ENCODE measurements around the gene ANKRD53. TPM values are rescaled to one million over a fixed set of nuclear protein-coding genes. Genes with fewer than 3 reads are reported as not detected.

Gene ANKRD53
- polyA plus RNA-seq, 1 donor, result 2.3 TPM

DNA sequence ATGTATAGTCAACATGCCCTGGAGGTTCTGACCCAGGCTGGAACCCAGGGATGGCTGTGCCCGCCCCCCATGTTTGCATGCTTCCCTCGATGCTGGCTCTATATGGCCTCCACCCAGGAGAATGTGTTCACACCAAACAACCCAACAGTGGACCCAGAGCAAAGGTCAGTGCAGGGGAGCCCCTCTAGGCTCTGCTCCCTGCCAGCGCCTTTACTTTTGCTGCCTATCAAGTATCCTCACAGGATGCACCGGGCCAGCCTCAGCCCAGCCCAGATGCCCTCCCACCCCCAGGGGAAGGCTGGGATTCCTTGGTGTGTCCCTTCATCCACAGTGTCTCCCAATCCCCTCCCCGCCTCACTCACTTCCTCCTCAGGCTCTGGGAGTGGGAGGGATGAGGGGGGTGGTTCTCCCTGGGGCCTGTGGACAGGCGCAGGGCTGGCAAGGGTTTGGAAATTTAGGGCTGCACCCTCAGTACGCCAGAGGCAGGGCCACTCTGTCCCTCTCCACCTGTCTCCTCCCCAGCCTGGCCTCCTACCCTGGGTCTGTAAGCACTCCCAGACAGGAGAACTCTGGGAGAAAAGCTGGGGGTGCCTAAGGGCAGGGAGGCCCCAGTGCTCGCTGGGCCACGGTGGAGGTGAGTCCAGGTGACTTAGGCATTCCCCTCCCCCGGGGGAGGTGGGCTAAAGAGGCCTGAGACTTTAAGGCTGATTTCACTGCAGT, 40.4 kb upstream of the ANKRD53 start:
- H3K9me3 ChIP-seq (ENCODE audit: control insufficient read depth, low read depth, low read length), result no peaks in the 10 kb centered on the region
- no peak for DNase-seq
- no peak overlapping the region for H3K4me3 ChIP-seq (ENCODE audit: low read length)
- H3K36me3 ChIP-seq (ENCODE audit: control insufficient read depth, insufficient read depth, low read length), result no peaks in the 10 kb centered on the region
- peaks cover 45% of the 10 kb centered on the region for H3K27me3 ChIP-seq (ENCODE audit: control insufficient read depth, insufficient read depth, low read length)
- no CpG with 5 or more reads among the region's 10 CpGs for WGBS (ENCODE audit: insufficient coverage, low lambda C conversion rate)
- H3K4me1 ChIP-seq (ENCODE audit: control insufficient read depth, insufficient read depth, low read length), result peaks cover 6% of the 10 kb centered on the region
- H3K27ac ChIP-seq (ENCODE audit: low read length), result no peak overlapping the region

DNA sequence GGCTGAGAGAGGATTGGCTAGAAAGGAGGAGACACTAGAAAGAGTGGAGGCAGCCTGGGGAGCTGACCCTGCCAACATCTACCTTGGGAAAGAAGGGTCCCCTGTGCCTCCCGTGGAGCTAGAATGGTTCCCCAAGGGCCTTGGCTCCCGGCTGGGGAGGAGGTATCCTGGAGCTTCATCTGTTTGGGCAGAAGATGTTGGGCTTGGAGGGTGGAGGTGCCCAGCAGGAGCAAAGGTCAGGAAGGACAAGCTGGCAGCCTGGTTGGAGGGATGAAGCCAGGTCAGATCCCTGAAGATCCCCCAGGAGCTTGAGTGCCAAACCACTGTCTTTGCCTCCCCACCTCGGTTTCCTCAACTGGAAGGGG, 39.9 kb upstream of the ANKRD53 start:
- WGBS (ENCODE audit: insufficient coverage, low lambda C conversion rate), result no CpG with 5 or more reads among the region's 3 CpGs
- no peak overlapping the region for H3K27ac ChIP-seq (ENCODE audit: low read length)

DNA sequence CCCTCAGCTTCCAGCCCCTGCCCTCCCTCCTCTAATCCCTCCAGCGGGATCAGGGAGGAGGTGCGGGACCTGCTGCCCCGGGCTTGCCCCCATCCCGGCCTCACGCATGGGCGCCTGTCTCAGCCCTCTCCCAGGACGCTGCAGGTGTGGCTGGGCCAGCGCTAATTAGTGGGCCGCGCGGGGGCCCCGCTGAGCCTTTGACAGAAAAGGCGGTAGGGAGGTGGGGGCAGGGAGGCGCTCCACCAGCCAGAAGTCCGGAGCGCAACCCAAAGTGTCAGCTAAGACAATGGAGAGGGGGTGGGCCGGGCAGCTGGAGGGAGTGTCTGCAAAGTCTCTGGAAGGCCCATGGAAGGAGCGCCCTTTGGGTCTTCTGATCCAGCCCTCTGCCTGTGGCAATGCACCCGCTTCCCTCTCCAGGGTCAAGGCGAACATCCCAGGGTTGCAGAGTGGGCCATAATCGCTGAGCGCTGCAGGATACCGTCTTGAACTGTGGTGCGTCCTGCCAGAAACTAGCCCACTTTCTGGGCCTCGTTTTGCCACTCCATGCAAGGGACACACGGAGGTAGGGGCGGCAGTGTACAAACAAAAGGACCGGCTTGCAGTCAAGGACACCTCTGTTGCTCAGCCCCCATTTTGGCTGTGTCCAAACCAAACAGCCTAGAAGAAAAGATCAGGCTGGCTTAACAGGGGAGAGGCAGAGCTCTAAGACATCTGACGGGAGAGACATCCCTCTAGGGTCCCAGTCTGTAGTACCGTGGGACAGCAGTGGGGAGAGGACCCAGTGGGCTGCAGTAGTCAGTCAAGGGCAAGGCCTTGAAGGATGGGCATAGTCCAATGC, 39.2 kb upstream of the ANKRD53 start:
- no peak overlapping the region for H3K27ac ChIP-seq (ENCODE audit: low read length)
- no peak for DNase-seq
- H3K36me3 ChIP-seq (ENCODE audit: control insufficient read depth, insufficient read depth, low read length), result no peaks in the 10 kb centered on the region
- WGBS (ENCODE audit: insufficient coverage, low lambda C conversion rate), result no CpG with 5 or more reads among the region's 30 CpGs
- H3K9me3 ChIP-seq (ENCODE audit: control insufficient read depth, low read depth, low read length), result no peaks in the 10 kb centered on the region
- H3K4me1 ChIP-seq (ENCODE audit: control insufficient read depth, insufficient read depth, low read length), result peaks cover 6% of the 10 kb centered on the region
- H3K27me3 ChIP-seq (ENCODE audit: control insufficient read depth, insufficient read depth, low read length), result peaks cover 52% of the 10 kb centered on the region
- H3K4me3 ChIP-seq (ENCODE audit: low read length), result no peak overlapping the region

More for the DNA sequence above, 39.9 kb upstream of the ANKRD53 start:
- DNase-seq, result no peak
- Histone ChIP-seq H3K27me3 (ENCODE audit: control insufficient read depth, insufficient read depth, low read length) (peaks cover 47% of the 10 kb centered on the region), H3K9me3 (ENCODE audit: control insufficient read depth, low read depth, low read length) (no peaks in the 10 kb centered on the region), H3K4me1 (ENCODE audit: control insufficient read depth, insufficient read depth, low read length) (peaks cover 6% of the 10 kb centered on the region), H3K36me3 (ENCODE audit: control insufficient read depth, insufficient read depth, low read length) (no peaks in the 10 kb centered on the region), H3K4me3 (ENCODE audit: low read length) (no peak overlapping the region)

DNA sequence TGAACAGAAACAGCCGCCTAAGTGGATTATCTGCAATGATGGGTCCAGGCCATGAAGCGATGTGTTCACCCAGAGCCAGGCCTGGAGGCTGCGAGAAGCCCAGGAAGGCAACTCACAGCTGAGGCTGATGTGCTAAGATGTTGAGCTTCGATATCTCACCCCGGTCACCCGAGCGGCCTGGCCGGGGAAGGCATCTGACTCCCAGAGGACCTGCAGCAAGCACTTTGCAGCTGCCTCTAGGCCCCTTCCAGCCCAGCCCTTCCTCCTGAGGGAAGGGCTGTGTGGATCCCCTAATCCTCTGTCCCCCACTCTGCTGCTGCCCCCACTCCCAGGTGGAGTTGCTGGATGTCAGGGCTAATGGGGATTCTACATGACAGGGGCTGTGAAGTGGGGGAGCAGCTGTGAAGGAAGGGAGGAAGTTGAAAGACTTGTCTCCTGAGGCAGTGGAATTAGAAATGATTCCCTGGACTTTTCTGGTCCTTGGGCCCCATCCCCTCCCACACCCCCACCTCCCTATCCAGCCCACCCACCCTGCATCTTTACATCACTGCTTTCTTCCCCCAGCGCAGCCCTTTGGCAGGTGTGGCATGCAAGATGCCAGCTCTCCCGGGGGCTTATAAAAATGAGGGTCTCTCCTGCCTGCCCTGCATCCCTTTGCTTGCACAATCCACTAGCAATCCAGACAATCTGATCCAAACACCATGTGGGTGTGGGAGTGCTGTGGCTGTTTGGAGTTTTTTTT, 38.4 kb upstream of the ANKRD53 start:
- H3K4me1 ChIP-seq (ENCODE audit: control insufficient read depth, insufficient read depth, low read length), result peaks cover 6% of the 10 kb centered on the region
- H3K27me3 ChIP-seq (ENCODE audit: control insufficient read depth, insufficient read depth, low read length), result peaks cover 53% of the 10 kb centered on the region
- H3K36me3 ChIP-seq (ENCODE audit: control insufficient read depth, insufficient read depth, low read length), result no peaks in the 10 kb centered on the region
- no peak overlapping the region for H3K4me3 ChIP-seq (ENCODE audit: low read length)
- H3K27ac ChIP-seq (ENCODE audit: low read length), result no peak overlapping the region
- no peaks in the 10 kb centered on the region for H3K9me3 ChIP-seq (ENCODE audit: control insufficient read depth, low read depth, low read length)
- DNase-seq, result no peak
- WGBS (ENCODE audit: insufficient coverage, low lambda C conversion rate), result no CpG with 5 or more reads among the region's 10 CpGs

DNA sequence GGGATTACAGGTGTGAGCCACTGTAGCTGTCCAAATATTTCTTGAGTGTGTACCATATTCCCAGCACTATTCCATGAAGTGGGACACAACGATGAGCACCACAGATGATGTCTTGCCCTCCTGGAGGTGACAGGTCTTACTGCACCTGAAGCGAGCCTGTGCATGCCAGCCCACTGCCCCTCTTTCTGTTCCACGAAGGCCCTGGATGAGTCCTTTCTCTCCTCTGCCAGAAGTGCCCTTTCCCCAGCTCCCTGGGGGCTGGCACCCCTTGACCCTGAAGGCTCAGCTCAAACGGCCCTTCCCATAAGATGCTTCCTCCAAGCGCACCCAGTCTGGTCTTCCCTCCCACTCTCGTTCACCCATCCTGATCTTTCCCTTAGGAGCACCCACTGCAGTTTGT, 37.2 kb upstream of the ANKRD53 start:
- no CpG with 5 or more reads among the region's 6 CpGs for WGBS (ENCODE audit: insufficient coverage, low lambda C conversion rate)
- Histone ChIP-seq H3K27me3 (ENCODE audit: control insufficient read depth, insufficient read depth, low read length) (peaks cover 59% of the 10 kb centered on the region), H3K27ac (ENCODE audit: low read length) (no peak overlapping the region), H3K4me3 (ENCODE audit: low read length) (no peak overlapping the region), H3K4me1 (ENCODE audit: control insufficient read depth, insufficient read depth, low read length) (peaks cover 6% of the 10 kb centered on the region), H3K9me3 (ENCODE audit: control insufficient read depth, low read depth, low read length) (no peaks in the 10 kb centered on the region), H3K36me3 (ENCODE audit: control insufficient read depth, insufficient read depth, low read length) (no peaks in the 10 kb centered on the region)
- DNase-seq, result no peak

DNA sequence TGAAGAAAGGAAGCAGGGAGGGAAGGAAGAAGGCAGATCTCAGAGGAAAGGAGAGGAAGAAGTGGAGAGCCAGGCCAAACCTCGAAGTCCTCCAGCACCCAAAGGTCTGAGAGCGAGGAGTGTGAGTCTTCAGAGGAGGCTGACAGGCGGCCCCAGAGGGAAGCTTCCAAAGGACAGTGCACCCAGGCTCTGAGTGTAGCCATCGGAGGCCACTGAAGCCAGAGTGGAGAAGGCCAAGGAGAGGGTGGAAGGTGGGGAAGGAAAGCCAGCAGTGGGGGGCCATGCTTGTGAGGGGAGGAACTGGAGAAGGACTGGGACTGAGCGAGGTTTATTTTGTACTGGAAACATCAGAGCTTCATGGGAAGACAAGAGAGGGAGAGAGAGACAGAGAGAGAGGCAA, 36.7 kb upstream of the ANKRD53 start:
- DNase-seq, result no peak
- Histone ChIP-seq H3K9me3 (ENCODE audit: control insufficient read depth, low read depth, low read length) (no peaks in the 10 kb centered on the region), H3K27me3 (ENCODE audit: control insufficient read depth, insufficient read depth, low read length) (peaks cover 64% of the 10 kb centered on the region), H3K4me3 (ENCODE audit: low read length) (no peak overlapping the region), H3K36me3 (ENCODE audit: control insufficient read depth, insufficient read depth, low read length) (no peaks in the 10 kb centered on the region), H3K27ac (ENCODE audit: low read length) (no peak overlapping the region), H3K4me1 (ENCODE audit: control insufficient read depth, insufficient read depth, low read length) (peaks cover 6% of the 10 kb centered on the region)
- no CpG with 5 or more reads among the region's 5 CpGs for WGBS (ENCODE audit: insufficient coverage, low lambda C conversion rate)

DNA sequence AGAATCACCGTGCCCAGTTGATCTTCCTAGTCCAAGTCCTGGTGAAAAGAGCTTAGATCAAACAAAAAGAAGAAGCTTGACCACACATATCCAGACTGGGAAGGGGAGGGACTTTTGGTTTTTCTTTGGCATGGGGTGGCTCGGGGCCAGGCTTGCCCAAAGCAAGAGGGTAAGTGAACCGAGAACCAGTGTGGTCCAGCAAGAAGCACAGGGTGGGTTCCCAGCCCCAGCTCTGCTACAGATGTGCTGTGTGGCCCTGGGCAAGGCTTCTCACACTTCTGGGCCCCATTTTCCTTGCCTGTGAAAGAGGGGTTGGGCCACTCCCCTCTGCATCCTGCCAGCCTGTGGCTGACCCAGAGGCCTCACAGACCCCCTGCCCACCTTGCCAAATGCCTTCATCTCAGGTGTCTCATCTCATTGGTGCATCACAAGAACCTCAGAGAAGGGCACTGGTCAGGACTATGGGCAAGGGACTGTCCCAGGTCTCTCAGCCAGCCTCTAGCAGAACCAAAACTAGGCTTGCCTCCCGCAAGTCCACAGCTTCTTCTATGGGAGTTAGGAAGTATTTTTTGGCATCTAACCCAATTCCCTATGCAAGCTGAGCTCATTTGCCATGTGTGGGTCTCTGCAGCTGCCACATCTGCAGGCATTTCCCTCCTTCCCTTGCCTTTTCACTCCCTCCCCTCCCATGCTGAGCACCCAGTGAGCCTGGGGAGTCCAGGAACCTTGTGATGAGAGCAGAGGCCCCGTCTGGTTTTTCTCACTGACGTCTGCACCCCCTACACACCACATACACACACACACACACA, 35.8 kb upstream of the ANKRD53 start:
- no peak overlapping the region for H3K4me3 ChIP-seq (ENCODE audit: low read length)
- no CpG with 5 or more reads among the region's 6 CpGs for WGBS (ENCODE audit: insufficient coverage, low lambda C conversion rate)
- no peak overlapping the region for H3K27ac ChIP-seq (ENCODE audit: low read length)
- H3K27me3 ChIP-seq (ENCODE audit: control insufficient read depth, insufficient read depth, low read length), result peaks cover 73% of the 10 kb centered on the region
- no peak for DNase-seq
- H3K4me1 ChIP-seq (ENCODE audit: control insufficient read depth, insufficient read depth, low read length), result peaks cover 6% of the 10 kb centered on the region
- no peaks in the 10 kb centered on the region for H3K36me3 ChIP-seq (ENCODE audit: control insufficient read depth, insufficient read depth, low read length)
- H3K9me3 ChIP-seq (ENCODE audit: control insufficient read depth, low read depth, low read length), result no peaks in the 10 kb centered on the region

DNA sequence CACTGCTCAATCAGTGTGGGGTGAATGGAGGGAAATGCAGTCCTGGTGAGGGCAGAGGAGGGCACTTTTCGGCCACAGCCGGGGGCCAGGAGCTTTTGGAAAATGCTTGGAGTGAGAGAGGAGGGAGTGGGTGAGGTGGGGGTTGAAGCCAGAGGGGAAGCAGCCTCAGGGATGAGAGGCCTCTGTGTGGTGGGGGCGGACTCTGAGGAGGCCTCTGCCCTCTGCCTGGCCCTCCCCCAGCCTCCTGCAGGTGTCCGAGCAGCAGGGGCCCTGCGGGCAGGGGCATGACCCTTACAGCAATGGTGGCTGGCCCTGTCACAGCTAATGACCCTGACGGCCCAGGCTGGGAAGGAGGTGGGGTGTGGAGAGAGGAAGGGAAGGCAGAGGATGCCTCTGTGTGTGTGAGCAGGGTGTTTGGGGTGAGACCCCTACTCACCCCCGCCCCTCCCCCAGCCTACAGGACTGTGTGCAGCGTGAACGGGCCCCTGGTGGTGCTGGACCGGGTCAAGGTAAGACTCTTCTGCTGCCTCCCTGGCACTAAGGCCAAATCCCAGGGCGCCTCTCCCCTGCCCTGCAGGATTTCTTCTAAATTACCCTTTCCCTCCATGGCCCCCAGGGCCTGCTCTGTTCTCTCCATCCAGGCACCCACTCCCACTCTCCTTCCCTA, 35.1 kb upstream of the ANKRD53 start:
- Histone ChIP-seq H3K27me3 (ENCODE audit: control insufficient read depth, insufficient read depth, low read length) (peaks cover 76% of the 10 kb centered on the region), H3K4me3 (ENCODE audit: low read length) (no peak overlapping the region), H3K27ac (ENCODE audit: low read length) (no peak overlapping the region), H3K4me1 (ENCODE audit: control insufficient read depth, insufficient read depth, low read length) (peaks cover 3% of the 10 kb centered on the region), H3K9me3 (ENCODE audit: control insufficient read depth, low read depth, low read length) (no peaks in the 10 kb centered on the region), H3K36me3 (ENCODE audit: control insufficient read depth, insufficient read depth, low read length) (no peaks in the 10 kb centered on the region)
- no CpG with 5 or more reads among the region's 11 CpGs for WGBS (ENCODE audit: insufficient coverage, low lambda C conversion rate)
- no peak for DNase-seq

DNA sequence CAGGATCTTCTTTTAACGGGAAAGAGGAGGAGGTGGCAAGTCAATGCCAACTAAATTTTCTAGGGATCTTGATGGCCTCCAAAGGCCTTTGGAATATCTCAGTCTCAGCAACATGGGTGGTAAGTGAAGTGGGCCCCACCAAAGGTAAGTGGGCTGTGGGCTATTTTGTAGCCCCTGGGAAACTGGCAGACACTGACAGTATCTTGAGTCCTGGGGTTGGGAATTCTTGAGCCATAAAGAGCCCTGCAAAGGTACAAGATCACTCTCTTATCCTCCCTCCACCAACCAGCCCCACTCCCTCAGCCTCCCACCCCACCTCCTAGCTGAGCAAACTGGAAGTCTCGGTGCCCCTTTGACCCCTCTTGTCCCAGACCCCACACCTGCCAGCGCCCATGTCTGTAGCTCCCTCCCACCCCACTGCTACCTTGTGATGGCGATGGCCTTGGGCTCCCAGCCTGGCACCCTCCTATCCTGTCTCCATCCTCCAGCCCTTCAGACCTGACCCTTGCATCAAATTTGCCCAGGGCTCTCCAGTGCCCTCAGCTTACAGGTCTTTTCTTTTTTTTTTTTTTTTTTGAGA, 34.2 kb upstream of the ANKRD53 start:
- DNase-seq, result no peak
- H3K9me3 ChIP-seq (ENCODE audit: control insufficient read depth, low read depth, low read length), result peaks cover 2% of the 10 kb centered on the region
- H3K4me1 ChIP-seq (ENCODE audit: control insufficient read depth, insufficient read depth, low read length), result peaks cover 2% of the 10 kb centered on the region
- no CpG with 5 or more reads among the region's 4 CpGs for WGBS (ENCODE audit: insufficient coverage, low lambda C conversion rate)
- H3K36me3 ChIP-seq (ENCODE audit: control insufficient read depth, insufficient read depth, low read length), result no peaks in the 10 kb centered on the region
- H3K27ac ChIP-seq (ENCODE audit: low read length), result no peak overlapping the region
- H3K4me3 ChIP-seq (ENCODE audit: low read length), result no peak overlapping the region
- H3K27me3 ChIP-seq (ENCODE audit: control insufficient read depth, insufficient read depth, low read length), result peaks cover 76% of the 10 kb centered on the region

Measured in large intestine (tissue), 3 donors.